Ectodermal cell (in vitro differentiated cells): Measurements from ENCODE around the gene HMGCR.

Experiments
- H3K27ac ChIP-seq: 2 replicates; pipeline ENCODE4 v1.7.0; 2013; ENCODE audit warnings: mild to moderate bottlenecking, low read depth, low read length; ENCODE audit not compliant: insufficient read depth, poor library complexity, severe bottlenecking
- H3K27me3 ChIP-seq: 2 replicates; pipeline ENCODE4 v1.7.0; 2013; ENCODE audit warnings: mild to moderate bottlenecking, low read length; ENCODE audit not compliant: insufficient read depth, control insufficient read depth, poor library complexity, severe bottlenecking
- H3K36me3 ChIP-seq: one replicate; pipeline ENCODE4 v1.7.0; 2013; ENCODE audit warnings: low read length; ENCODE audit not compliant: control insufficient read depth, insufficient read depth
- H3K4me1 ChIP-seq: one replicate; pipeline ENCODE4 v1.7.0; 2013; ENCODE audit warnings: low read length; ENCODE audit not compliant: control insufficient read depth, insufficient read depth
- H3K4me3 ChIP-seq: 2 replicates; pipeline ENCODE4 v1.7.0; 2013; ENCODE audit warnings: low read depth, low read length, control low read depth; ENCODE audit not compliant: insufficient read depth
- H3K9me3 ChIP-seq: 2 replicates; pipeline ENCODE4 v1.7.0; 2013; ENCODE audit warnings: mild to moderate bottlenecking, low read length, moderate library complexity; ENCODE audit not compliant: control insufficient read depth
- WGBS, 2 experiments: methylation state at CpG; one replicate each; pipeline ENCODE4 v1.1.7; 2013; ENCODE audit warnings: missing lambda C conversion rate in 2 of 2; 5-methylcytosine and 5-hydroxymethylcytosine counted together

HMGCR gene

DNA sequence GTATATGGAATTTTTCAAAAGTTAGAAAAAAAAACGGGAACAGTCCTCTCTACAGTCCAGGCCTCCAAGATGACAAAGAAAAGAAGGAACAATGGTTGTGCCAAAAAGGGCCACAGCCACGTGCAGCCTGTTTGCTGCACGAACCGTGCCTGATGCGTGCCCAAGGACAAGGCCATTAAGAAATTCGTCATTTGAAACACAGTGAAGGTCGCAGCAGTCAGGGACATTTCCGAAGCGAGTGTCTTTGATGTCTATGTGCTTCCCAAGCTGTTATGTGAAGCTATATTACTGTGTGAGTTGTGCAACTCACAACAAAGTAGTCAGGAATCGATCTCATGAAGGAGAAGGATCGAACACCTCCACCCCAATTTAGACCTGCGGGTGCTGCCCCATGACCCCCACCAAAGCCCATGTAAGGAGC lies 37.4 kb downstream of the HMGCR start:
- Histone ChIP-seq H3K36me3 (peaks cover 11% of the 10 kb centered on the region), H3K4me3 (no peak overlapping the region), H3K27ac (no peak overlapping the region), H3K4me1 (no peaks in the 10 kb centered on the region), H3K9me3 (no peaks in the 10 kb centered on the region), H3K27me3 (no peaks in the 10 kb centered on the region)
- WGBS, 2 experiments: 87 to 90% methylated on average over 12 of the region's 12 CpGs

- 89 to 97% methylated on average over 1 to 2 of the region's 4 CpGs for WGBS, 2 experiments
- no peaks in the 10 kb centered on the region for H3K9me3 ChIP-seq
- peaks cover 20% of the 10 kb centered on the region for H3K36me3 ChIP-seq
- no peak overlapping the region for H3K4me3 ChIP-seq
- no peaks in the 10 kb centered on the region for H3K27me3 ChIP-seq
- no peaks in the 10 kb centered on the region for H3K4me1 ChIP-seq
- H3K27ac ChIP-seq: no peak overlapping the region
Measured at GRCh38 chr5:75375414-75375813, 38.4 kb downstream of the HMGCR start.

DNA sequence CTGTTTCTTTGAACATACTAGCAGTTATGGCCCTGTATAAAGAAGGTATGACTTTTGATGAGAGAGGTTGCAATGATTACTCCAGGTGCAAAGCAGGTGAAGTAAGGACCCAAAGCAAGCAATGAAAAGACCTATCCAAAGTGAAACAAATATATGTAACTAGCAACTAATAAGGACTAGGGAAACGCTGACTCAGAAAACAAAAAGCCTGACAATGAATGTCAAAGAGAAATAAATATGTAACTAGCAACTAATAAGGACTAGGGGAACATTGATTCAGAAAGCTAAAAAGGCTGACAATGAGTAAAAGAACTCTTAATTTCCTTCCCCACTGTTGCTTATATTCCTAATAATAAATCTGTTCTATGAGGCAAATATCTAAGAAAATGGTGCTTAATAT lies 43.1 kb downstream of the HMGCR start:
- Histone ChIP-seq H3K9me3 (no peaks in the 10 kb centered on the region), H3K27ac (no peak overlapping the region)
- whole genome bisulfite sequencing, 2 experiments: 90% methylated on average over 1 of the region's 1 CpG; no CpG with 5 or more reads in 1 of the 2 experiments

DNA sequence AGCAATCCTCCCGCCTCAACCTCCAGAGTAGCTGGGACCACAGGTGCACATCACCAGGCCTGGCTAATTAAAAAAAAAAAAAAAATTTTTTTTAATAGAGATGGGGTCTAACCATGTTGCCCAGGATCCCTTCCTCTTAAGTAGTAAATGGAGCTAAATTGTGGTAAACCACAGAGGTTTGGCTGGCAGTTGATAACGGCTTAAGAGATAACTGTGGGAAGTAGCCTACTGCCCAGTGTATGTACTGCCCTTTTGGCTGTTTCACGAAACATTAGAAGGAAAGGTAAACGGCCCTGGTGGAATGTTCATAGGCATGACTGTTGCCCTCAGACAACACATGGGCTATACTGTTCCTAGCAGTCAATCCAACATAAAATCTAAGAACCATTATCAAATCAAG lies 44.4 kb downstream of the HMGCR start:
- Histone ChIP-seq H3K4me3 (no peak overlapping the region), H3K27me3 (no peaks in the 10 kb centered on the region), H3K36me3 (peaks cover 29% of the 10 kb centered on the region), H3K9me3 (no peaks in the 10 kb centered on the region), H3K4me1 (no peaks in the 10 kb centered on the region), H3K27ac (no peak overlapping the region)
- 89 to 94% methylated on average over 4 of the region's 4 CpGs for WGBS, 2 experiments

More for the DNA sequence above, 43.1 kb downstream of the HMGCR start:
- Histone ChIP-seq H3K27me3 (no peaks in the 10 kb centered on the region), H3K4me3 (no peak overlapping the region), H3K36me3 (peaks cover 24% of the 10 kb centered on the region), H3K4me1 (no peaks in the 10 kb centered on the region)

DNA sequence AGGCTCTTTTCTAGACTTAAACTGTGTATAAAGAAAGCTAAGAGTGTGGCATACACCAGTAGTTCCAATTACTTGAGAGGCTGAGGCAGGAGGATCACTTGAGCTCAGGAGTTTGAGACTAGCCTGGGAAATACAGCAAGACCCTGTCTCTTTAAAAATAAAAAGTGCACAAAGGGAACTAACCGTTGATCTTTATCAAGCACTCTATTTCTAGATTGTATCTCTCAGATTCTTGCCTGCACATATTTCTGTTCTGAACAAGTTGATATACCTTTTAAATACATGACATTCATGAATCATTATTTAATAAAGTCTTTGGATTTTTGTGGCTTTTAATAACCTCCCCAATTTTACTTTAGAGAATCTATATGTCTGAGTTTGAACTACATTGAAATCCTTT lies 47.2 kb downstream of the HMGCR start:
- 96% methylated on average over 1 of the region's 1 CpG for WGBS, 2 experiments
- Histone ChIP-seq H3K9me3 (no peaks in the 10 kb centered on the region), H3K36me3 (peaks cover 20% of the 10 kb centered on the region), H3K4me3 (no peak overlapping the region), H3K4me1 (no peaks in the 10 kb centered on the region), H3K27ac (no peak overlapping the region), H3K27me3 (no peaks in the 10 kb centered on the region)

DNA sequence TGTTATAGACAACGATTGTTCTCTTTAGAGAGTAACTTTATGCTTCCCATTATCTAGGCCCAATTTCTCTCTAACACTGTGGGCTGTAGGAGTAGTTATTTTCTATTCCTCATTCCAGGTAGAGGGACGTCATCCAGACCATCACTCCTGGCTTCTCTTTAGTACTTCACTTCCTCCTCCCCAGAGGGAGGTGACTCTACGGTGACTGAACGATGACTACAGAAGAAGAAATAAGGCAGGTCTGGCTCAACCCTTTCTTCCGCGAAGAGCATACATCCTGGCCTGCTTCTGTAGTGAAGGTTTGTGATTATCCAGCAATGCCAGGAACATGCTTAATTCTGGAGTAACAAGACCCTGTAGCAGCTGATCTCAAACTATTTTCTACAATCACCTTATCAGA lies 50.8 kb downstream of the HMGCR start:
- Histone ChIP-seq H3K27ac (no peak overlapping the region), H3K4me3 (no peak overlapping the region), H3K4me1 (no peaks in the 10 kb centered on the region), H3K36me3 (peaks cover 9% of the 10 kb centered on the region), H3K9me3 (no peaks in the 10 kb centered on the region), H3K27me3 (no peaks in the 10 kb centered on the region)
- 97% methylated on average over 6 of the region's 6 CpGs for WGBS, 2 experiments

DNA sequence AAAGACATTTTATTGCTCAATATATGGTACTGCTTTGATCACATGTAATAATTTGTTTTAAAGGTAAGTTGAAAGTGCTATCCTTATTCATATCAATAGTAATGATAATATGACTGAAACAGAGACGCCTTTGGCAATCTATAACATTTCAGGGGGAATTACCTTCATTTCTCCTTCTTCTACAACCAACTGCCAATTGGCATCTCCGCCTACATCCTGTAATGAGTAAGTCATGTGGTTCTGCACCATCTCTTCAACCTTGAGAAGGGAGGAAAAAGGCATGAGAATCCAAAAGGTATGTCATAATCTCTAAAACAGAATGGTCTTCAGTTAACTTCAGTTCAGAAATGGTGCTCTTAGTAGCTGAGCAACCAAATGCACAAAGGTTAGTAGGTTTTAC lies 52.4 kb downstream of the HMGCR start:
- Histone ChIP-seq H3K4me1 (no peaks in the 10 kb centered on the region), H3K27me3 (no peaks in the 10 kb centered on the region), H3K36me3 (peaks cover 5% of the 10 kb centered on the region), H3K9me3 (no peaks in the 10 kb centered on the region), H3K27ac (no peak overlapping the region), H3K4me3 (no peak overlapping the region)
- 83 to 100% methylated on average over 1 to 2 of the region's 2 CpGs for WGBS, 2 experiments

GRCh38 chr5:75395277-75395676 lies 58.3 kb downstream of the HMGCR start:
- no peaks in the 10 kb centered on the region for H3K27me3 ChIP-seq
- H3K27ac ChIP-seq: no peak overlapping the region
- WGBS, 2 experiments: 94% methylated on average over 3 of the region's 3 CpGs
- no peak overlapping the region for H3K4me3 ChIP-seq
- peaks cover under 1% of the 10 kb centered on the region for H3K36me3 ChIP-seq
- no peaks in the 10 kb centered on the region for H3K4me1 ChIP-seq
- no peaks in the 10 kb centered on the region for H3K9me3 ChIP-seq

GRCh38 chr5:75405296-75405695 lies 68.3 kb downstream of the HMGCR start:
- no peaks in the 10 kb centered on the region for H3K27me3 ChIP-seq
- 78 to 81% methylated on average over 3 of the region's 3 CpGs for WGBS, 2 experiments
- H3K4me3 ChIP-seq: no peak overlapping the region
- H3K27ac ChIP-seq: no peak overlapping the region
- no peaks in the 10 kb centered on the region for H3K4me1 ChIP-seq
- H3K9me3 ChIP-seq: no peaks in the 10 kb centered on the region
- peaks cover 7% of the 10 kb centered on the region for H3K36me3 ChIP-seq
